Fibroblast of lung (primary cell): ENCODE data around the gene PDXDC1. TPM values are rescaled to one million over a fixed set of nuclear protein-coding genes. Genes with fewer than 3 reads are reported as not detected.
"Not testable (repeated sequence)": the region's sequence is repeated elsewhere in the genome, so short reads cannot be mapped to it uniquely, and the experiment has no call there.

ENCODE experiments used
- DNase-seq, 2 donors: peaks; one replicate each; pipeline versions ENCODE4 v3.0.0 to v3.0.0-alpha.2; 2010; ENCODE audit warnings: low read depth in 2 of 2
- H2AFZ ChIP-seq: 2 replicates; pipeline ENCODE4 v1.5.1; 2012; ENCODE audit warnings: low read length, control low read depth, inconsistent platforms
- H3K27ac ChIP-seq: 2 replicates; pipeline ENCODE4 v1.5.1; 2011; ENCODE audit warnings: low read length, control low read depth; ENCODE audit not compliant: insufficient read depth
- H3K27me3 ChIP-seq: 2 replicates; pipeline ENCODE4 v1.5.1; 2011; ENCODE audit warnings: mild to moderate bottlenecking, low read length; ENCODE audit not compliant: control insufficient read depth, insufficient read depth
- H3K36me3 ChIP-seq: 2 replicates; pipeline ENCODE4 v1.5.1; 2011; ENCODE audit warnings: low read length; ENCODE audit not compliant: control insufficient read depth, insufficient read depth
- H3K4me1 ChIP-seq: 2 replicates; pipeline ENCODE4 v1.5.1; 2011; ENCODE audit warnings: low read length; ENCODE audit not compliant: control insufficient read depth, insufficient read depth; ENCODE audit errors: extremely low read depth
- H3K4me2 ChIP-seq: 2 replicates; pipeline ENCODE4 v1.5.1; 2011; ENCODE audit warnings: low read length, control low read depth; ENCODE audit not compliant: insufficient read depth; ENCODE audit errors: extremely low read depth
- H3K4me3 ChIP-seq, 4 experiments: fragments of 200-600 bp in 1 of 4; sonication (generic) in 1 of 4; replicated peaks in 1 of 4; 2 replicates each; pipeline ENCODE4 v1.5.1; 2011 to 2016; ENCODE audit warnings: low read length in 4 of 4, low read depth in 3 of 4, mild to moderate bottlenecking in 3 of 4, control low read depth in 2 of 4, inconsistent platforms in 1 of 4, mixed read lengths in 1 of 4; ENCODE audit not compliant: insufficient read depth in 1 of 4; ENCODE audit errors: control extremely low read depth in 1 of 4
- H3K79me2 ChIP-seq: 2 replicates; pipeline ENCODE4 v1.5.1; 2012; ENCODE audit warnings: mild to moderate bottlenecking, low read length, inconsistent platforms; ENCODE audit not compliant: control insufficient read depth, insufficient read depth
- H3K9ac ChIP-seq: 2 replicates; pipeline ENCODE4 v1.5.1; 2011; ENCODE audit warnings: mild to moderate bottlenecking, low read length, control low read depth; ENCODE audit not compliant: insufficient read depth
- H3K9me3 ChIP-seq: 2 replicates; pipeline ENCODE4 v1.5.1; 2012; ENCODE audit warnings: low read depth, low read length; ENCODE audit not compliant: control insufficient read depth, insufficient read depth
- H4K20me1 ChIP-seq: 2 replicates; pipeline ENCODE4 v1.5.1; 2011; ENCODE audit warnings: low read length; ENCODE audit not compliant: control insufficient read depth, insufficient read depth; ENCODE audit errors: extremely low read depth
- polyA plus RNA-seq, 2 donors: library from polyadenylated mRNA; depleted of rRNA in 1 of 2; stranded (reverse) in 1 of 2; unstranded in 1 of 2; fragments of >200 nt; gene quantifications; 2 replicates each; pipeline ENCODE4 v1.2.1, GENCODE V29; 2011 to 2012; ENCODE audit warnings: missing spikeins in 1 of 2
- total RNA-seq: library from RNA; depleted of rRNA; stranded (reverse); fragments of >200 nt; gene quantifications from 2 replicates; pipeline ENCODE4 v1.2.1, GENCODE V29; 2014

Gene PDXDC1
- total and polyA plus RNA-seq, 2 donors (not counting 1 experiment from before 2014, with no cell fraction given) = 68.4 to 92.9 TPM

GRCh38 chr16:15168953-15169652 is 194.3 kb downstream of the PDXDC1 start:
- H3K9me3 ChIP-seq, DNase-seq, H3K36me3 ChIP-seq, H3K4me1 ChIP-seq, H3K27ac ChIP-seq, H4K20me1 ChIP-seq, H3K9ac ChIP-seq, H3K79me2 ChIP-seq, H3K4me3 ChIP-seq, H3K27me3 ChIP-seq, H2AFZ ChIP-seq, H3K4me2 ChIP-seq: not testable (repeated sequence)

GRCh38 chr16:15179909-15180308 is 205.1 kb downstream of the PDXDC1 start:
- not testable (repeated sequence) for H3K27ac ChIP-seq, H3K4me3 ChIP-seq, H2AFZ ChIP-seq, H3K27me3 ChIP-seq, H3K79me2 ChIP-seq, H3K36me3 ChIP-seq, H3K9ac ChIP-seq, H3K4me2 ChIP-seq, H3K4me1 ChIP-seq, DNase-seq, H3K9me3 ChIP-seq, H4K20me1 ChIP-seq

GRCh38 chr16:15180946-15181345 is 206.1 kb downstream of the PDXDC1 start:
- not testable (repeated sequence) for H3K4me3 ChIP-seq, H3K4me1 ChIP-seq, H3K27me3 ChIP-seq, H3K4me2 ChIP-seq, H3K36me3 ChIP-seq, H3K9ac ChIP-seq, DNase-seq, H4K20me1 ChIP-seq, H3K79me2 ChIP-seq, H2AFZ ChIP-seq, H3K9me3 ChIP-seq, H3K27ac ChIP-seq

DNA sequence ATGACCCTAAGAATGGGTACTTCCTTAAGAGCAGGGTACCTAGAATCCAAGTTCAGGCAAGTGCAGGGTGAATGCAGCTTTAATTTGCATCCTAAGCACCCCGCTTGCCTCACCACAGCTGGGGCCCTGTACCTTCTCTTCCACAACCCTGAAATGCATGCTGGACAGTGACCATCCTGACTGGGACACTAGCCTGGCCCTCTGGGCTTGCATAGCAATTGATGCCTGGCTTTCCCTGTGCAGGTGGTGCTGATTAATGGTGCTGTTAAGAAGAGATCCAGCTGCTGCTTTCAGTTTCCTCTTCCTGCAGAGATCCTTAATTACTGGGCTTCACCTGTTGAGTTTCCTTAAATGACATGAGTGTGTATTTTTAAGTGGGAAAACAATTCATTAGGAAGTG is 209.2 kb downstream of the PDXDC1 start:
- H3K27ac ChIP-seq, H3K27me3 ChIP-seq, H3K4me3 ChIP-seq, H3K9ac ChIP-seq, H4K20me1 ChIP-seq, H3K36me3 ChIP-seq, DNase-seq, H3K4me2 ChIP-seq, H3K4me1 ChIP-seq, H3K9me3 ChIP-seq, H3K79me2 ChIP-seq, H2AFZ ChIP-seq: not testable (repeated sequence)

Other genes starting within 250 kb of the PDXDC1 start
- gene NPIPA2, start 232.5 kb upstream of the PDXDC1 start, total RNA-seq = 0.77 and 0.99 TPM in 2 replicates
- gene NPIPA2, start 232.5 kb upstream of the PDXDC1 start, polyA plus RNA-seq = 0.94 and 1.6 TPM in 2 replicates
- gene NOMO1, start 141.3 kb upstream of the PDXDC1 start, total RNA-seq = 66.0 and 124 TPM in 2 replicates
- 69.9 and 93.5 TPM in 2 replicates for gene NOMO1, start 141.3 kb upstream of the PDXDC1 start, polyA plus RNA-seq
- 80.4 and 140 TPM in 2 replicates for gene NPIPA1, start 37.6 kb upstream of the PDXDC1 start, total RNA-seq
- gene NPIPA1, start 37.6 kb upstream of the PDXDC1 start, polyA plus RNA-seq = 53.9 and 67.2 TPM in 2 replicates
- gene NTAN1, start 81.0 kb downstream of the PDXDC1 start, total RNA-seq = 111 and 147 TPM in 2 replicates
- 114 and 135 TPM in 2 replicates for gene NTAN1, start 81.0 kb downstream of the PDXDC1 start, polyA plus RNA-seq
- gene RRN3, start 119.2 kb downstream of the PDXDC1 start, total RNA-seq = 38.3 and 43.6 TPM in 2 replicates
- 28.9 and 32.5 TPM in 2 replicates for gene RRN3, start 119.2 kb downstream of the PDXDC1 start, polyA plus RNA-seq